Fibroblast of gingiva (primary cell): Measurements from ENCODE around the gene FAM168A.
A peak's percentile ranks its signal among the peaks of the same experiment; 100 is the strongest.
"Not testable (repeated sequence)": the region's sequence is repeated elsewhere in the genome, so short reads cannot be mapped to it uniquely, and the experiment has no call there.

Source experiments
- DNase-seq: peaks from one replicate; pipeline ENCODE4 v3.0.0-alpha.2; 2011; ENCODE audit warnings: low read depth

The FAM168A gene

GRCh38 chr11:73592640-73593039, 5.3 kb downstream of the FAM168A start:
- DNase-seq: no peak

- DNase-seq: no peak
Observed at GRCh38 chr11:73591743-73592142, 6.2 kb downstream of the FAM168A start.

GRCh38 chr11:73590991-73591390, 6.9 kb downstream of the FAM168A start:
- DNase-seq: no peak

GRCh38 chr11:73586791-73587190, 11.1 kb downstream of the FAM168A start:
- no peak for DNase-seq

- no peak for DNase-seq
Observed at GRCh38 chr11:73585834-73586575, 11.9 kb downstream of the FAM168A start.

GRCh38 chr11:73584831-73585230, 13.1 kb downstream of the FAM168A start:
- no peak for DNase-seq

GRCh38 chr11:73582653-73583052, 15.3 kb downstream of the FAM168A start:
- no peak for DNase-seq

GRCh38 chr11:73580749-73581148, 17.2 kb downstream of the FAM168A start:
- DNase-seq: not testable (repeated sequence)

GRCh38 chr11:73579641-73580434, 18.1 kb downstream of the FAM168A start:
- DNase-seq: no peak

GRCh38 chr11:73578592-73579185, 19.2 kb downstream of the FAM168A start:
- DNase-seq: peak; percentile 5

GRCh38 chr11:73577496-73577917, 20.4 kb downstream of the FAM168A start:
- peak; percentile 78 for DNase-seq

- DNase-seq: no peak
Observed at GRCh38 chr11:73576185-73576614, 21.7 kb downstream of the FAM168A start.

GRCh38 chr11:73571982-73572381, 25.9 kb downstream of the FAM168A start:
- DNase-seq: not testable (repeated sequence)

- DNase-seq: no peak
Observed at GRCh38 chr11:73570415-73571114, 27.3 kb downstream of the FAM168A start.

GRCh38 chr11:73566977-73567755, 30.7 kb downstream of the FAM168A start:
- no peak for DNase-seq

GRCh38 chr11:73566422-73566821, 31.5 kb downstream of the FAM168A start:
- DNase-seq: no peak

- DNase-seq: no peak
Observed at GRCh38 chr11:73565804-73566203, 32.1 kb downstream of the FAM168A start.

- no peak for DNase-seq
Observed at GRCh38 chr11:73564903-73565302, 33.0 kb downstream of the FAM168A start.

- DNase-seq: no peak
Observed at GRCh38 chr11:73563539-73564200, 34.2 kb downstream of the FAM168A start.

GRCh38 chr11:73559743-73560142, 38.2 kb downstream of the FAM168A start:
- peak; percentile 17 for DNase-seq

GRCh38 chr11:73556966-73557365, 40.9 kb downstream of the FAM168A start:
- DNase-seq: no peak
